A549 (cell line): ENCODE results near the gene CNTN4. TPM values are rescaled to one million over a fixed set of nuclear protein-coding genes. Genes with fewer than 3 reads are reported as not detected.

ENCODE experiments used
- ATAC-seq, 2 experiments: fragments of 200-7000 bp in 1 of 2; fragments of >200 bp in 1 of 2; cut with Nextera tagmentation in 1 of 2; cut with Tn5 transposase in 1 of 2; 3 replicates each; pipeline versions ENCODE4 v1.8.0 to v1.9.1; 2018 to 2020; ENCODE audit warnings: mild to moderate bottlenecking in 1 of 2, moderate library complexity in 1 of 2
- CTCF ChIA-PET: fragments of 300-600 bp; sonication (Branson Sonifier 250); formaldehyde crosslinking; extraction: SDS; loops from one replicate; lab custom pipeline; 2021; ENCODE audit warnings: antibody characterized with exemption, inconsistent platforms; lab: Yijun Ruan, JAX
- POLR2A ChIA-PET: fragments of 350-600 bp; formaldehyde crosslinking; extraction: SDS; loops from one replicate; lab custom pipeline; 2021; ENCODE audit warnings: antibody characterized with exemption, inconsistent platforms; lab: Yijun Ruan, JAX
- DNase-seq, 2 experiments: peaks; one replicate each; pipeline versions ENCODE4 v3.0.0 to v3.0.0-alpha.2; 2011 to 2016; ENCODE audit warnings: low read depth in 1 of 2, low spot score in 1 of 2
- FAIRE-seq: peaks from 2 replicates; lab custom pipeline; 2011; peaks lifted over from hg19 to GRCh38; lab: Jason Lieb, UNC
- H3K27ac ChIP-seq, 2 experiments: fragments of >200 bp; sonication (Bioruptor Twin); formaldehyde crosslinking; 3 replicates each; pipeline ENCODE4 v1.5.1; 2016 to 2017
- H3K4me1 ChIP-seq: fragments of >200 bp; sonication (Bioruptor Twin); formaldehyde crosslinking; 3 replicates; pipeline ENCODE4 v1.6.1; 2016
- H3K4me2 ChIP-seq: fragments of >200 bp; sonication (Bioruptor Twin); formaldehyde crosslinking; 3 replicates; pipeline ENCODE4 v1.6.1; 2016
- H3K4me3 ChIP-seq: fragments of >200 bp; sonication (Bioruptor Twin); formaldehyde crosslinking; 3 replicates; pipeline ENCODE4 v1.5.1; 2016
- H3K9me3 ChIP-seq: fragments of >200 bp; sonication (Bioruptor Twin); formaldehyde crosslinking; 3 replicates; pipeline ENCODE4 v1.6.1; 2016
- BCL3 ChIP-seq: fragments of >200 bp; sonication (Bioruptor Twin); formaldehyde crosslinking; IDR thresholded peaks from 3 replicates; pipeline ENCODE4 v1.6.1; 2016
- CBX2 ChIP-seq: fragments of 200-600 bp; sonication (generic); IDR thresholded peaks from 2 replicates; pipeline ENCODE4 v1.6.1; 2016; ENCODE audit warnings: low read depth, mild to moderate bottlenecking, borderline replicate concordance
- CHD2 ChIP-seq: fragments of 150-350 bp; IDR thresholded peaks from 2 replicates; pipeline ENCODE4 v1.6.1; 2014; ENCODE audit warnings: low read length; ENCODE audit not compliant: partially characterized antibody
- CHD4 ChIP-seq: fragments of 200-600 bp; sonication (generic); IDR thresholded peaks from 2 replicates; pipeline ENCODE4 v1.6.1; 2016; ENCODE audit warnings: antibody characterized with exemption, mild to moderate bottlenecking, borderline replicate concordance
- CTCF ChIP-seq: fragments of >200 bp; sonication (Bioruptor Twin); formaldehyde crosslinking; IDR thresholded peaks from 3 replicates; pipeline ENCODE4 v1.5.1; 2016
- EHMT2 ChIP-seq: fragments of 200-600 bp; sonication (generic); IDR thresholded peaks from 2 replicates; pipeline ENCODE4 v1.6.1; 2016; ENCODE audit warnings: antibody characterized with exemption, low read depth, mild to moderate bottlenecking, moderate library complexity
- EP300 ChIP-seq, 2 experiments: fragments of >200 bp; sonication (Bioruptor Twin); formaldehyde crosslinking; IDR thresholded peaks; 2 replicates in 1 of 2; 3 replicates in 1 of 2; pipeline ENCODE4 v1.6.1; 2016 to 2017
- FOSB ChIP-seq: fragments of 250-450 bp; sonication (Bioruptor Pico); IDR thresholded peaks from 2 replicates; pipeline ENCODE4 v1.5.0; 2020; ENCODE audit warnings: mild to moderate bottlenecking, moderate library complexity
- GATA3 ChIP-seq: IDR thresholded peaks from 2 replicates; pipeline ENCODE4 v1.6.1; 2012; ENCODE audit warnings: borderline replicate concordance
- HDAC2 ChIP-seq: fragments of 200-600 bp; sonication (generic); IDR thresholded peaks from 2 replicates; pipeline ENCODE4 v1.6.1; 2016
- HMGXB4 ChIP-seq: fragments of 250-450 bp; sonication (Bioruptor Pico); IDR thresholded peaks from 2 replicates; pipeline ENCODE4 v1.5.0; 2021; ENCODE audit warnings: mild to moderate bottlenecking, moderate library complexity, borderline replicate concordance
- HOXA7 ChIP-seq: fragments of 250-450 bp; sonication (Bioruptor Pico); IDR thresholded peaks from 2 replicates; pipeline ENCODE4 v1.5.0; 2020; ENCODE audit warnings: mild to moderate bottlenecking, moderate library complexity
- HOXB5 ChIP-seq: fragments of 250-450 bp; sonication (Bioruptor Pico); IDR thresholded peaks from 2 replicates; pipeline ENCODE4 v1.5.0; 2020; ENCODE audit warnings: mild to moderate bottlenecking, moderate library complexity
- JUNB ChIP-seq: fragments of >200 bp; sonication (Bioruptor Twin); formaldehyde crosslinking; IDR thresholded peaks from 2 replicates; pipeline ENCODE4 v1.6.1; 2016
- KDM5A ChIP-seq: fragments of 200-600 bp; sonication (generic); IDR thresholded peaks from 2 replicates; pipeline ENCODE4 v1.6.1; 2016; ENCODE audit warnings: antibody characterized with exemption, mild to moderate bottlenecking
- MAZ ChIP-seq: fragments of 150-350 bp; IDR thresholded peaks from 2 replicates; pipeline ENCODE4 v1.6.1; 2014; ENCODE audit warnings: antibody characterized with exemption, low read depth, low read length, borderline replicate concordance
- NR3C1 ChIP-seq: fragments of >200 bp; sonication (Bioruptor Twin); formaldehyde crosslinking; IDR thresholded peaks from 3 replicates; pipeline ENCODE4 v1.6.1; 2017
- PBX3 ChIP-seq: IDR thresholded peaks from 2 replicates; pipeline ENCODE4 v1.6.1; 2012
- PHF8 ChIP-seq: fragments of 200-600 bp; sonication (generic); IDR thresholded peaks from 2 replicates; pipeline ENCODE4 v1.6.1; 2016; ENCODE audit warnings: low read depth, mild to moderate bottlenecking, antibody characterized with exemption, moderate library complexity, borderline replicate concordance
- POLR2AphosphoS2 ChIP-seq: conservative IDR thresholded peaks from 2 replicates; pipeline ENCODE4 v1.6.1; 2012; ENCODE audit warnings: low read length, improper control_type of control experiment, inconsistent platforms
- RARB ChIP-seq: fragments of 250-450 bp; sonication (Bioruptor Pico); IDR thresholded peaks from 2 replicates; pipeline ENCODE4 v1.8.0; 2021; ENCODE audit warnings: mild to moderate bottlenecking, moderate library complexity
- RNF2 ChIP-seq: fragments of 200-600 bp; sonication (generic); IDR thresholded peaks from 2 replicates; pipeline ENCODE4 v1.6.1; 2016; ENCODE audit warnings: low read depth, mild to moderate bottlenecking, antibody characterized with exemption, moderate library complexity, borderline replicate concordance
- TFCP2L1 ChIP-seq: fragments of 250-450 bp; sonication (Bioruptor Pico); IDR thresholded peaks from 2 replicates; pipeline ENCODE4 v1.5.0; 2021; ENCODE audit warnings: mild to moderate bottlenecking
- USF2 ChIP-seq: fragments of 450-650 bp; IDR thresholded peaks from 2 replicates; pipeline ENCODE4 v1.6.1; 2014; ENCODE audit warnings: antibody characterized with exemption
- ZC3H11A ChIP-seq: fragments of 450-650 bp; IDR thresholded peaks from 2 replicates; pipeline ENCODE4 v1.6.1; 2014; ENCODE audit warnings: antibody characterized with exemption, mild to moderate bottlenecking
- ZFP36 ChIP-seq: fragments of 450-650 bp; IDR thresholded peaks from 2 replicates; pipeline ENCODE4 v1.6.1; 2014; ENCODE audit warnings: borderline replicate concordance; ENCODE audit not compliant: partially characterized antibody
- WGBS: methylation state at CpG from one replicate; pipeline ENCODE4 v1.1.6; 2017; ENCODE audit errors: missing lambda C conversion rate; 5-methylcytosine and 5-hydroxymethylcytosine counted together
- polyA plus RNA-seq, 4 experiments: library from polyadenylated mRNA; depleted of rRNA in 3 of 4; stranded (reverse); fragments of >200 nt; fragmentation: RNase III in 1 of 4; extraction: RNeasy Plus Mini Kit Qiagen cat#74134 plus additional on column Dnase treatment in 1 of 4; gene quantifications; 2 replicates in 3 of 4; 3 replicates in 1 of 4; pipeline ENCODE4 v1.2.3, GENCODE V29; 2011 to 2017

Gene CNTN4
- polyA plus RNA-seq, 2 of the 4 experiments (the other 2 are of a cell fraction): 0.03 TPM; not detected in 1

GRCh38 chr3:2967871-2968270, 869.2 kb downstream of the CNTN4 start:
- TF ChIP-seq CHD2 (no peak), EP300 (IDR thresholded peaks at IDR 0.05) (no peak), HOXB5 (CRISPR knock-in tag) (no peak), RARB (CRISPR knock-in tag) (no peak), NR3C1 (no peak), POLR2AphosphoS2 (no peak), HOXA7 (CRISPR knock-in tag) (no peak), PHF8 (no peak), RNF2 (no peak)
- 2% methylated on average over 2 of the region's 2 CpGs for WGBS
- Histone ChIP-seq H3K27ac (no peak overlapping the region), H3K9me3 (no peaks in the 10 kb centered on the region), H3K4me3 (no peak overlapping the region), H3K4me1 (no peaks in the 10 kb centered on the region), H3K4me2 (no peak overlapping the region)
- no peak for DNase-seq
- ChIA-PET POLR2A (no interaction called here), CTCF (no interaction called here)
- FAIRE-seq: no peak
- ATAC-seq: no peak

GRCh38 chr3:2968475-2968874, 869.8 kb downstream of the CNTN4 start:
- TF ChIP-seq CTCF: no peak
- no peak for TF ChIP-seq ZC3H11A
- TF ChIP-seq HDAC2: no peak
- TF ChIP-seq CHD4: no peak
- no peak for TF ChIP-seq MAZ
- no peak for TF ChIP-seq FOSB (CRISPR knock-in tag)
- TF ChIP-seq USF2: no peak
- no peak for TF ChIP-seq PBX3
- TF ChIP-seq TFCP2L1 (CRISPR knock-in tag): no peak
- TF ChIP-seq KDM5A: no peak
- no peak for TF ChIP-seq HMGXB4 (CRISPR knock-in tag)
- TF ChIP-seq JUNB: no peak
- TF ChIP-seq EHMT2: no peak
- TF ChIP-seq ZFP36: no peak
- TF ChIP-seq GATA3: no peak
- TF ChIP-seq CBX2: no peak
- no peak for TF ChIP-seq BCL3
- FAIRE-seq (no peak), ATAC-seq (no peak), DNase-seq (no peak)
- POLR2A ChIA-PET: no interaction called here
- Histone ChIP-seq H3K4me2 (no peak overlapping the region), H3K27ac (no peak overlapping the region), H3K4me3 (no peak overlapping the region), H3K4me1 (no peaks in the 10 kb centered on the region), H3K9me3 (no peaks in the 10 kb centered on the region)
- CTCF ChIA-PET: no interaction called here
